ENCODE measurements around the gene OCA2.

GRCh38 chr15:28033443-28033842 lies 65.7 kb downstream of the OCA2 start:
- TF ChIP-seq CTCF (IDR thresholded peaks at IDR 0.05) = no peak
- no peak for TF ChIP-seq POLR2AphosphoS5 (IDR thresholded peaks at IDR 0.05; ENCODE audit: low read depth, low read length)
- no peak for TF ChIP-seq TCF7L2 (IDR thresholded peaks at IDR 0.05; ENCODE audit: low read depth, low read length)
- no peak for TF ChIP-seq SIN3A (IDR thresholded peaks at IDR 0.05; ENCODE audit: borderline replicate concordance, insufficient read depth, low read depth, low read length)
- no peak for TF ChIP-seq REST (IDR thresholded peaks at IDR 0.05; ENCODE audit: insufficient read depth in 1 of 2, low read depth in 2 of 2, low read length in 1 of 2)

Data from Panc1 (cell line).